Measurements from ENCODE around the gene ADH1B. TPM values are rescaled to one million over a fixed set of nuclear protein-coding genes. Genes with fewer than 3 reads are reported as not detected.

ADH1B gene
- total RNA-seq, 2 donors from 2014 or later: 111 to 477 TPM

DNA sequence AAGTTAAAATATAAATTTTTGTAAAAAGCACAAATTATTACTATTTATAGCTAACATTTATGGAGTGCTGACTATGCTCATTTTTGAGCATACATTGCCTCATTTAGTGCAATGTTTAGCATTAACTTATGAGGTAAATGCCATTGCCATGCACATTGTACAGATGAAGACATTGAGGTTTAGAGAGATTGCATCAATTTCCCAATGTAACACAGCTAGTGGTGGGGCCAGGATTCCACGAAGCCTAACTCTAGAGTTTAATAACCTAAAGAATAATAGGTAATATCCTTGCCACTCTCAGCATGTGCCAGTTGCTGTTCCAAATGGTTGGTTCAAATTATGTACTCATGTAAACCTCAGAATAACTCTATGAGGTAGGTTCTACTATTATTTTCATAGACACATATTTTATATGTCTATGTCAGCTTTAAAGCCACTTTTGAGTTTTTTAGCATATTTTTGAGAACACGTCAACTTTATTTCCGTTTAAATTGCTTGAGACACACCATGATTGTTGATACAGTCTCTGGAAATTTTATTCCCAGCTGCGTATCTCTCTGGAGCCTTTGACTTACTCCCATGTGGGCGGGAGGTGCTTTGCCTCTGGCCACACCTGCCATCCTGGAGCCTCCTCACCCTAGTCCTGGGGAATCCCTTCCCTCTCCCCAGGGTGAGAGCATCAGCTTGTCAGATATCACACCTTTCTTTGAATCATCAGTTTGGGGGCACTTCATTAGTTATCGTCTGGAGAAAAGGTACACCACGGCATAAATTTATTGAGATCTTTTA lies 19.6 kb downstream of the ADH1B start:
- H3K27me3 ChIP-seq: no peaks in the 10 kb centered on the region
- H3K9me3 ChIP-seq: no peaks in the 10 kb centered on the region
- TF ChIP-seq, protein P1, sequence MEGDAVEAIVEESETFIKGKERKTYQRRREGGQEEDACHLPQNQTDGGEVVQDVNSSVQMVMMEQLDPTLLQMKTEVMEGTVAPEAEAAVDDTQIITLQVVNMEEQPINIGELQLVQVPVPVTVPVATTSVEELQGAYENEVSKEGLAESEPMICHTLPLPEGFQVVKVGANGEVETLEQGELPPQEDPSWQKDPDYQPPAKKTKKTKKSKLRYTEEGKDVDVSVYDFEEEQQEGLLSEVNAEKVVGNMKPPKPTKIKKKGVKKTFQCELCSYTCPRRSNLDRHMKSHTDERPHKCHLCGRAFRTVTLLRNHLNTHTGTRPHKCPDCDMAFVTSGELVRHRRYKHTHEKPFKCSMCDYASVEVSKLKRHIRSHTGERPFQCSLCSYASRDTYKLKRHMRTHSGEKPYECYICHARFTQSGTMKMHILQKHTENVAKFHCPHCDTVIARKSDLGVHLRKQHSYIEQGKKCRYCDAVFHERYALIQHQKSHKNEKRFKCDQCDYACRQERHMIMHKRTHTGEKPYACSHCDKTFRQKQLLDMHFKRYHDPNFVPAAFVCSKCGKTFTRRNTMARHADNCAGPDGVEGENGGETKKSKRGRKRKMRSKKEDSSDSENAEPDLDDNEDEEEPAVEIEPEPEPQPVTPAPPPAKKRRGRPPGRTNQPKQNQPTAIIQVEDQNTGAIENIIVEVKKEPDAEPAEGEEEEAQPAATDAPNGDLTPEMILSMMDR (IDR thresholded peaks at IDR 0.05): no peak
- DNase-seq (ENCODE audit: low spot score): no peak
- peak overlapping the region; percentile 45 to 63 for H3K27ac ChIP-seq
- H3K4me3 ChIP-seq: no peak overlapping the region
- peaks cover 0 to 6% of the 10 kb centered on the region in 2 donors for H3K4me1 ChIP-seq
- H3K36me3 ChIP-seq: no peaks in the 10 kb centered on the region

DNA sequence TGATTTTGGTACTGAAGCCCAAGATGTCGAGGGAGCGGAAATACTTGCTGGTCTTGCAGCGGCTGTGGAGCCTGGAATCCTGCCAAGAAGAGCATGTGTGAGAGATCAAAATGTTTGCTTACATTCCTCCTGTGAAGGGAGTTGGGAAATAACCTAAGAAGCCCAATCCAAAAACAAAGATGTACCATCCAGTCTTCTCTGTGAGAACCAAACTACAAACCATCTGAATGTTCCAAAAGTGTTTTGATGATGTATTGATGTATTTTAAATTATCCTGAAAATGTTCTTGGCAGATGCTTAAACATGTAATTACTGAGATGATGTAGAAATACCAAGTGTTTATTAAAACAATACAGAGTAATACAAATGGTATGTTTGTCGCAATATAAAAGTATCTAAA lies 20.3 kb downstream of the ADH1B start:
- no peaks in the 10 kb centered on the region for H3K9me3 ChIP-seq
- H3K4me3 ChIP-seq: no peak overlapping the region
- no peaks in the 10 kb centered on the region for H3K36me3 ChIP-seq
- TF ChIP-seq, protein P1 (IDR thresholded peaks at IDR 0.05): no peak
- peaks cover 0 to 6% of the 10 kb centered on the region in 2 donors for H3K4me1 ChIP-seq
- H3K27ac ChIP-seq: peak overlapping the region; percentile 45 to 63
- DNase-seq (ENCODE audit: low spot score): peak; percentile 94
- H3K27me3 ChIP-seq: no peaks in the 10 kb centered on the region

DNA sequence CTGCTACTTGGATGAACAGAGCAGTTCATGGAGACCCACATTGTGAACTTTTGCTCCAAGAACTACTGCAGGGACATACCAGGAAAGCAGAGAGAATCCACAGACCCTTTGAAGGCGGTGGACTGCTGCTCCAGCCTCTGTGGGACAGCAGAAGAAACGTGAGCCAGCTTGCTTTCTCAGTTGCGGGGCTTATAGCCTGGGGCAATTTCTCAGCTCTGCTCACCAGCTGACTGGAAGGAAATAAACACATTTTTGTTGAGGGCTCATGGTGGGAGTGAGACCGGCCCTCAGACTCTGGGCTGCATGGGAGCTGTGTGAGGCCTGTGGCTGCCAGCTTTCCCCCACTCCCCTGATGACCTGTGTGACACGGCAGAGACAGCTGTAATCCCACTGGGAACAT lies 27.8 kb downstream of the ADH1B start:
- peaks cover 0 to 15% of the 10 kb centered on the region in 2 donors for H3K9me3 ChIP-seq

DNA sequence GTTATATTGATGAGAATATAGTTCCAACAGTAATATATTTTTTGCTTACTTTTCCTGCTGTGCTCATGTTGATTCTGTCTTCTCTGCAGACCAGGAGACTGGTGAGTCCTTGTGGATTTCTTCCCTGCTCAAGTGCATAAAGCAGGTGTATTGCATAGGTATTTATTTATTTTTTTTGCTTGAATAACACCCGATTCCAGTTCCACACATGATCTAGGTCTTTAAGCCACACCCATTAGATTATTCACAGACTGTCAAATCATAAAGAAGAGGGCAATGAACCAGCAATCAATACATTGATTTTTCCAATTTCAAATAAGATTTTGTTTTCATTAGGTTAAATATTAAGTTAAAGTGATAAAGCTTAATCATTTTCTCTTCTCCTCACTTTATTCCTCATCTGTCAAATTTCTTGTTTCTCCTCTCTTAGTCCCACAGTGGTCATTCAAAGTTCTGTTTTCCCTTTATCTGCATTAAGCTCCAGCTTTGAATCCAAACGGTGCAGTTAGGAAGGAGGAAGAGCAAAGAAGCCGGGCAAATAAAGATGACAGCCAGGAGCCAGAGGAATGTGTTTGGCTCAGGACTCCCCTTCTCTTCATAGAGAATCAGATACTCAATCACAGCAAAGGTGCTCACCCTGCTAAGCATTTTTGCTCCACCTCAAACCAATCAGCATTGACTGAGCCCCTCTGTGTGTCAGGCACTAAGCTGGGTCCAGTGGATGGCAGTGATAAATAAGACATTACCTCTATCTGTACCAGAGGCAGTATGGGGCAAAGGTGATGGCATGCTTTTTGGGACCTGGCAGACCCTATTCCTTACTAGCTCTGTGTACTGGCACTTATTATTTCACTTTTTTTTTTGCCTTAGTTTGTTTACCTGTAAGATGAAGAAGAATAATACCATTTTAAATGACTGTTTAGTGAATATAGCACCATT lies 30.1 kb downstream of the ADH1B start, which contains the start of gene ADH1A:
Gene ADH1A, minus strand, starts transcription at position 138 of the 939 bp plus-strand sequence. Its CDS starts 71 bp downstream, at position 67.
- H3K27ac ChIP-seq: no peak within 1 kb of the TSS
- no peak within 1 kb of the TSS for H3K4me3 ChIP-seq
- H3K4me1 ChIP-seq: no peaks in the 10 kb centered on the region
- H3K36me3 ChIP-seq: no peaks in the 10 kb centered on the region
- H3K9me3 ChIP-seq: peaks cover 0 to 15% of the 10 kb centered on the region in 2 donors
- H3K27me3 ChIP-seq: no peaks in the 10 kb centered on the region
- no peak for DNase-seq (ENCODE audit: low spot score)
- TF ChIP-seq, protein P1 (IDR thresholded peaks at IDR 0.05): no peak

More for the DNA sequence above, 27.8 kb downstream of the ADH1B start:
- no peak overlapping the region for H3K4me3 ChIP-seq
- TF ChIP-seq, protein P1 (IDR thresholded peaks at IDR 0.05): no peak
- no peak for DNase-seq (ENCODE audit: low spot score)
- no peak overlapping the region for H3K27ac ChIP-seq
- H3K27me3 ChIP-seq: no peaks in the 10 kb centered on the region
- no peaks in the 10 kb centered on the region for H3K4me1 ChIP-seq
- H3K36me3 ChIP-seq: no peaks in the 10 kb centered on the region

DNA sequence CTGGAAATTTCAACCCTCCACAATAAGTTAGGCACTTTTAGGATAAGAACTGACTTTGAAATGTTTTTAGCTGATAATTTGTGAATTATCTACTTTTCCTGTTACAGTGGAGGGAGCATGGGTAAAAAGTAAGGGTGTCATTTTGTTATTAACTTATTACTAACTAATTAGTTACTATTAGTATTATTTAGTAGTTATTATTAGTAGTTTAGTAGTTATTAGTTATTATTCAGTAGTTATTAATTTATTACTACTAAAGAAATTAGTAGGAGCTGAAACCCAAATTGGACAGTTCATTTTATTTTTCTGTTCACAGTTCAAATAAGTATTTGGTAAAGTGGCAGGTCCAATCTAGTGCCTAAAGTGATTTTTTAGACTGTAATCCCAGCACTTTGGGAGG lies 35.8 kb downstream of the ADH1B start:
- H3K27ac ChIP-seq: no peak overlapping the region
- no peaks in the 10 kb centered on the region for H3K4me1 ChIP-seq
- TF ChIP-seq, protein P1 (IDR thresholded peaks at IDR 0.05): no peak
- no peaks in the 10 kb centered on the region for H3K9me3 ChIP-seq
- H3K4me3 ChIP-seq: no peak overlapping the region
- H3K27me3 ChIP-seq: no peaks in the 10 kb centered on the region
- DNase-seq (ENCODE audit: low spot score): no peak
- no peaks in the 10 kb centered on the region for H3K36me3 ChIP-seq

Data from right atrium auricular region (tissue), 2 donors.